HG03108 (cell line): Measurements from ENCODE around the gene MOB3A.
"Not testable (repeated sequence)": the region's sequence is repeated elsewhere in the genome, so short reads cannot be mapped to it uniquely, and the experiment has no call there.

ENCODE experiments used
- ATAC-seq: cut with Tn5 transposase; IDR thresholded peaks from one replicate; pipeline ENCODE4 v1.9.1; 2021; ENCODE audit warnings: moderate library complexity; ENCODE audit not compliant: unreplicated experiment

MOB3A gene

DNA sequence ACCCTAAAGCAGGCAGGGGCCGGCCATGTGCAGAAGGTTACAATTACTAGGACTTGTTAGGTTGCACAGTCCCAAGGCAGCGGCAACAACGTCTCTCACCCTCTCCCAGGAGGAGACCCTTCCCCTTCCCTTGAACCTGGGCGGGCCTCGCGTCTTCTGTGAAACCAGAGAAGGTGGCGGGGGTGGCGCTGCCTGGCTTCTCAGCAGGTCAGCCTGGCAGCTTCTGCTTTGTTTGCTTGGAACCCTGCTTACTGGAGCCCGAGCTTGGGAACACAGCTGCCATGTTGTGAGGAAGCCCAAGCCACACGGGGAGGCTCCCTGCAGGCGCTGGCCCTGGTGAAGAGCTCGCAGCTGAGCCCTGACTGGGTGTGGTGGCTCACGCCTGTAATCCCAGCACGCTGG is 60.5 kb downstream of the MOB3A start:
- ATAC-seq: no peak

DNA sequence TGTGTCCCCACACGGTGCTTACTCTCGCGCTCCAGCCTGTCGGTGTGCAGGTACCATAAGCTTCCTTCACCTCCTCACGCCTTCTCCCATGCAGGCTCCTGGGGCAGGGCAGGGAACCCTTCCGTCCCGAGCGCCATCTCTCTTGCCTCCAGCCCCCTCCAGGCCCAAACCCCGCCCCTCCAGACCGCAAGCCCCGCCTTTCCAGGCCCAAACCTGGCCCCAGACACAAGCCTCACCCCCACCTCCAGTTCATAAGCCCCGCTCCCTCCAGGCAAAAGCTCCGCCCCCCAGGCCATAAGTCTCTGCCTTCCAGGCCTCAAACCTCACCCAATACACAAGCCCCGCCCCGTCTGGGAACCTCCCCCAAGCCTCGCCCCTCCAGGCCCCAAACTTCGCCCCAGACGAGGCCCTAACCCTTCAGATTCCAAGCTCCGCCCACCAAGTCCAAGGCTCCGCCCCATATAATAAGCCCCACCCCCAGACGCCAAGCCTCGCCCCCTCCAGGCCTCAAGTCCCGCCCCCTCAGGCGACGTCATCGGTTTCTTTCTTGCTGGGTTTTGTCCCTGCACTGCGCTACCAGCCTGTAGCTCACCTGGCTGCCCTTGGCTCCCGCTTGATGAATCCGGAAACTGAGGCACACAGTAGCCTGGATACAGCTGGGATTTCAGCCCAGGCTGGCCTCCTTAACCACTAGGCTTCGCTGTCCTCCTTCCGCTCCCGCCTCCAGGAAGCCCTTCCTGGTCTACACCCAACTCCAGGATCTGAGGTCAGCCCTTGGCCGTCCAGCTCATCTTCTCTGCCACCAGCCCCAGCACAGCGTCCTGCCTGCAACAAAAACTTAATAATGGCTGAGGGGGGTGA is 61.2 kb downstream of the MOB3A start:
- no peak for ATAC-seq

DNA sequence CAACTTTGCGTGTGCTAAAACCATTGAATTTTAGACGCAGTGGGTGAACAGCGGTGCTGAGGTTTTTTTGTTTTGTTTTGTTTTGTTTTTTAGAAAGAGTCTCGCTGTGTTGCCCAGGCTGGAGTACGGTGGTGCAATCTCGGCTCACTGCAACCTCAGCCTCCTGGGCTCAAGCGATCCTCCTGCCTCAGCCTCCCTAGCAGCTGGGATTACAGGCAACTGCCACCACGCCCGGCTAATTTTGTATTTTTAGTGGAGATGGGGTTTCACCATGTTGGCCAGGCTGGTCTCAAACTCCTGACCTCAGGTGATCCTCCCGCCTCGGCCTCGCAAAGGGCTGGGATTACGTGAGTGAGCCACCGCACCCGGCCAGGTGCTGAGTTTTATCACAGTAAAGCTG is 61.9 kb downstream of the MOB3A start:
- not testable (repeated sequence) for ATAC-seq

DNA sequence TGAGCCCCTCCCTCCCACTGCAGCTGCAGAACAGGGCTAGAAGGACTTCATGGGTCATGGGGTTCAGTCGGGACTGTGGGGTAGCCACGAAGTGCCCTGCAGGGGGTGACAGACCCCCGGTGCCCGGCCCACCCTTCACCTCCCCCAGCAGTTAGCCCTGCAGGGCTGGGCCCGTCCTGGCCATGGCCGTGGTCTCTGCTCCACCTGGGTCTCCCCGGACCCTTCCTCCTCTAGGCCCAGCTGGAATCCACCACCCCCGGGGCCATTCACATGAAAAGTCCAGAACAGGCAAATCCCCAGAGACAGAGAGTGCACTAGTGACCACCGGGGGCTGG is 62.3 kb downstream of the MOB3A start:
- ATAC-seq: no peak

DNA sequence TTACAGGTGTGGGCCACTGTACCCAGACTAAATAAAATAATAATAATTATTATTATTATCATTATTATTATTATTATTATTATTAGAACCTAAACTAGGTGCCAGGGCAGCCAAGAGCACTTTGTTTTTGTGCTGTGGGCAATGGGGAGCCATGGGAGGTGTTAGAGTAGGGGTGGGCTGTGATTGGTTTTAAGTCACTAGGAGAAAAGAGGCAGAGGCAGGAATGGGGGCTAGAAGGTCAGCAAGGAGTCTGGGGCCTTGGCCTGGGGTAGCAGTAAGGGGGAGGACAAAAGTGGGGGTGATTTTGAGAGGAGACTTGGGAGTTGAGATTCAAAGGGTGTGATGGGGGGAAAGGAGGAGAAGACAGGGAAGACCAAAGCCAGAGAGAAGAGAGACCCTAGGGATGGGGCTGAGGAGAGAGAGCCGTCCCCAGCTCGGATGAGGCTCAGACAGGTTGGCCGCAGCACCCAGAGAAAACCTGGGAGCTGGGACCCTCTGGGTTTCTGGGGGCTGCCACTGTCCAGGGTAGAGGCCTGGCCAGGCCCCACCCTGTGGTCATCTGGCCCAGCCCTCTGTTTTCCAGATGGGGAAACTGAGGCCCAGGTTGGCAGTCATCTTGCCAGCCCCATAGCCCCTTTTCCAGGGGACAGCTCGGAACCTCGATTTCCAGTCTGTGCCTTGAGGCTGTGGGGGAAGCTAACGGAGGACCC is 62.9 kb downstream of the MOB3A start:
- ATAC-seq: no peak

DNA sequence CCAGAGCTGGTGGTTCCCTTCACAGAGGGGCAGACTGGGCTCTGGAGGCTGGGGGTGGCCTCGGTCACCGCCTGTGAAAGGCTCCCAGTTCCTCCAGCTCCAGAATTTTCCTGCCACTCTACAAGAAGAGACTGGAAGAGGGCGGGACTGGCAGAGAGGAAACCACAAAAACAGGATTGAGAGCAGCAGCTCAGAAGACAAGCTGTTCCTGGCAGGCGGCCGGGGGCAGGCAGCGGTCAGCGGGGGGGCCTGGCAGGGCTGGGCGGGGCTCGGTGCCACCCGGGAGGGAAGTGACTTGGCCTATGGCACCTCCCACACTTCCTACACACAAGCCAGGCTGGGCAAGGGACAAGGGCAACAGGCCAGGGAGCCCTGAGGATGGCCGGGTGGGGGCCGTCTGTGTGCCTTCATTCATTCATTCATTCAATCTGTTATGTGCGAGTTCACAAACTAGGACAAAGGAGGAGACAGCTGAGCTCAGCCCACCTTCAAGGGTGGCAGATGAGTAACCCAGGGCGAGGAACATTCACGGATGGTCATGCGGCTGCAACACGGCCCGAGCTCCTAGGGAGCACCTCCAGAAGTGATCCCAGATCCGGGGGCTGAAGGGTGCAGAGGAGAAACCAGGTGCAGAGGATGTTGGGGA is 63.7 kb downstream of the MOB3A start:
- ATAC-seq: peak; percentile 44

DNA sequence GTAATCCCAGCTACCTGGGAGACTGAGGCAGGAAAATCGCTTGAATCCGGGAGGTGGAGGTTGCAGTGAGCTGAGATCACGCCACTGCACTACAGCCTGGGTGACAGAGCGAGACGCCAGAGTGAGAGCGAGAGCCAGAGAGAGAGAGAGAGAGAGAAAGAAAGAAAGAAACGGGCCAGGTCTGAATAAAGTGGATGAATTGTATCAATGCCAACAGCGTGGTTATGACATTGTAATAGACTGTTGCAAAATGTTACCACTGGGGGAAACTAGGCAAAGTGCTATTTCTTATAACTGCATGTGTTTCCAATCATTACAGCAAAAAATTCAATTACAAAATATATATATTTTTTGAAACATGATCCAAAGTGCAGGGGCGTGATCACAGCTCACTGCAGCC is 68.8 kb downstream of the MOB3A start:
- ATAC-seq: no peak

DNA sequence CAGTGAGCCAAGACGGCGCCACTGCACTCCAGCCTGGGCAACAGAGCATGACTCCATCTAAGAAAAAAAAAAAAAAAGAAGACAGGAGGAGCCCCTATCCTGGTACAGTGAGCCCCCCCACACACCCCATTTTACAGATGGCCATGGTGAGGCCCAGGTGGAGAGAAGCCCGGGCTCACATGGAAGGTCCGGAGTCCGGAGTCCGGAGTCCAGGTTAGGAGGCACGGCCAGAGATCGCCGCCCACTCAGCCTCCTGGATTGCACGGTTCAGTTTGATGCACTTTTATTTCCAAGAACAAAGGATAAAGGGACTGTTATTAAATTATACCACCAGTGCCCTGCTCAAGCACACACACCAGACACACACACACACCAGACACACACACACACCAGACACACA is 69.4 kb downstream of the MOB3A start:
- no peak for ATAC-seq

DNA sequence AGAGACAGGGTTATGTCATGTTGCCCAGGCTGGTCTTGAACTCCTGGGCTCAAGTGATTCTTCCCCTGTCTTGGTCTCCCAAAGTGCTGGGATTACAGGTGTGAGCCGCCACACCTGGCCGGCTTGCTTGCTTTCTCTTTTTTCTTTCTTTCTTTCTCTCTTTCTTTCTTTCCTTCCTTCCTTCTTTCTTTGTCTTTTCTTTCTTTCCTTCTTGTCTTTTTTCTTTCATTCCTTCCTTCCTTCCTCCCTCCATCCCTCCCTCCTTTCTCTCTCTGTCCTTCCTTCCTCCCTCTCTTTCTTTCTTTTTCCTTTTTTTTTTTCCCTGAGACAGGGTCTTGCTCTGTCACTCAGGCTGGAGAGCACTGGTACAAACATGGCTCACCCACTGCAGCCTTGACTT is 73.8 kb downstream of the MOB3A start:
- no peak for ATAC-seq

DNA sequence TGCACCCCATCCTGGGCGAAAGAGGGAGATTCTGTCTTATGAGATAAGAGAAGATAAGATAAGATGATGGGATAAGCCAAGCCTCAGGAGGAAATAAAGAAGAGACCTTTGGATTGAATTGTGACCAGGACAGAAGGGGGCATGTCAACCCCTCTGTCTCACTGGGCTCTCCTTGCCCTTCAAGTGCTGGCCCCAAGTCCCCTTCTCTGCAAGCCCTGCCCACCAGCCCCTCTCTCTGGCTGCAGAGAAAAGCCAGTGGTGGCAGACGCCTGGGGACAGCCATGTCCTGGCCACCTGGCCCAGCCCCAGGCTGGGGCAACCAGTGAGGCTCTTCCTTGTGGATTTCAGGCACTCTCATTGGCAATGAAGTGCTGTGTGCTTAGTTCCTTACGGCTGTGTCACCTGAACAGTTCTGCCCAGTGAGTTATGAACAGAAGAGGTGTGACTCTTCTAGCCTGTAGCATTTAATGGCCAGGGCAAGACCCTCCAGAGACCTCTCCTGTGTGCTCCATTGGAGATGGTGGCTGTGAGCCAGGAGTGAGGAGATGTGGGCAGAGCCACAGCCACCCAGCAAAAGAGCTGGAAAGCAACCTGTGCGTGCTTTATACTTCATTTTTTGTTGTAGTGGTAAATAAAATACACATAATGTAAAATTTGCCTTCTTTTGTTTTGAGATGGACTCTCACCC is 74.5 kb downstream of the MOB3A start:
- no peak for ATAC-seq
